C4-2B (cell line): ENCODE data around the gene PTPN21.

Experiments used
- CTCF ChIP-seq: fragments of 450-650 bp; conservative IDR thresholded peaks from 2 replicates; pipeline ENCODE4 v1.5.1; 2017; ENCODE audit warnings: mild to moderate bottlenecking
- ZFX ChIP-seq: fragments of 450-650 bp; IDR thresholded peaks from 2 replicates; pipeline ENCODE4 v1.6.1; 2017

GRCh38 chr14:88576222-88576621, 21.4 kb upstream of the PTPN21 start:
- TF ChIP-seq CTCF (no peak), ZFX (no peak)
